Stimulated activated CD4-positive, alpha-beta T cell treated with anti-CD3 and anti-CD28 coated beads, Interleukin-12 subunit alpha, Interleukin-12 subunit beta, amount 100 ng/mL, for 24 hours (primary cell): ENCODE results near the gene SEMA3C.

Experiments
- DNase-seq, 2 experiments: peaks; one replicate each; pipeline ENCODE4 v3.0.0-alpha.2; 2020; ENCODE audit warnings: low read depth in 2 of 2

Gene SEMA3C

GRCh38 chr7:80775897-80776296, 143.0 kb downstream of the SEMA3C start:
- no peak for DNase-seq

DNA sequence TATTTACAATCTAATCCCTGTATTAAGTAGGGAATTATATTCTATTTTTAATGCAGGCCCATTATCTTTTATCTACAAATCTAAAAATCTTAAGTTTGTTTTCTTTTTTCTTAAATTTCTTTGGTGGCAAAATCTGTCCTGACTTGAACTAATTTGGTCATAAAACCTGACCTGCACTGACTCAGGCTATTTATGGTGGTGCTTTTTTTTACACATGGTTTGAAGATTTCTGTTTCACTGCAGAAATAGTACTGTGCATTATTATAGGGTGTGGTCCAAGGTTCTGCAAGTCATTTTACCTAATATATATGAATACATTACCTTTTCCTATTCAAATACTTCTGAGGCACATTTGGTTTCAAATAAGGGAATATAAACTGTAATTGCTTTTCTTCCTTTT, 143.4 kb downstream of the SEMA3C start:
- no peak for DNase-seq

DNA sequence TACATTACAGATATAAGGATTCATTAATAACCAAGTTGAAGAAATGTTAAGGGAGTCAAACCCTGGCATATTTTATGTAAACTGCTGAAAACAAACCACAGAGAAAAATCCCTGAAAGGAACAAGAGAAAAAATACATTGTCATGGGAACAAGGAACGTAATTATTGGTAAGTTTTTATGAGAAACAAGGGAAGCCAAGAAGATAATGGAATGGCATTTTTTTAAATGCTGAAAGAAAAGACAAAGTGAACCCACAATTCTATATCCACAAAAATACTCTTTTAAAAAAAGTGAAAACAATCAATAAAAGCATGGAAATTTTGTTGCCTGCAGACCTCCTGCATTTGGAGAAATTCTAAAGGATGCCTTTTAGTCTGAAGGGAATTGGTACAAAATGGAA, 144.0 kb downstream of the SEMA3C start:
- DNase-seq = no peak

GRCh38 chr7:80773787-80774508, 144.9 kb downstream of the SEMA3C start:
- DNase-seq = no peak

DNA sequence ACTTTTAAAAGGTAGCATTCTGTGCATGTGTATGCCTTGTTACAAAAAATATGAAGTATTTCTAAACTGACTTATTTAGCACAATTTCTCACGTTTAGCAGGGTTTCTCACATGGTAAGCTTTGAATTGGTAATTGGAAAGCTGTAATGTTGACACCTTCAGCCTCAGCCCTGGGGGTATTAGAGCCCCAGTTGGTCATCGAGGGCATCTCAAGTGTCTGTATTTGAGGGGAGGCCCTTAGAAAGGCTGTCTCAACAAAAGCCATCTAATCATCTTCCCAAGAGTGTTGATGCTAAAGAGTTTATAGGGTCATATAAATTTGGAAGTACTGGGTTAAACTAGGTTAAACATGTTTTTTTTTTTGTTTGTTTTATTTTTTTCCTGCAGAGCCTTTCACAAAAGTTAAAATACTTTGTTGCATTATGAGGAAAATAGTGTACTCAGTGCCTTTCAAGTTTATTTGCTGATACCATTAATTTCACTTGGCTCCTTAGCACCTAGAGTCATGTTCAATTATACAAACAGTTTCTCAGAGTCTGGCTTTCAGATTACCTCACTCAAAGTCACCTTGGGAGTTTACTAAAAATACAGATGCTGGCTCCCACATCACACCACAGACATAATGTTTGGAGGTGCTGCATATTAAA, 146.4 kb downstream of the SEMA3C start:
- DNase-seq = no peak

DNA sequence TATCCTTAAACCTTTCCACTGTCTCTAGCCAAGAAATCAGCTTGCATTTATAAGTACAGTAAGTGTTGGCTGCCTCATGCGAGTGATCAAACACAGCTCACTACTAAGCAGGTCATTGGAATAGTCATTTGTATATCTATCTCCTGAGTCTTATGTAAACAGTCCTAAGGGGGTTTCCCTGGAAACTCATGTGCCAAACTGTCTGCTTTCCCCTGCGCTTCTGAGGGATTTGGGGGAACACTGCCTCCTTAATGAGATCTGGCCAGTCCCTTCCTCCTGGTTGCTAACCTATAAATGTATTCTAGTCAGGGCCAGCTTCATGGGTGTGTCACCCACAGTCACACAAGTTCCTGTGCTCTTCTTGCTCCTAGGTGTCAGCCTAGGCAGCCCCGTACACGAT, 147.3 kb downstream of the SEMA3C start:
- no peak for DNase-seq

DNA sequence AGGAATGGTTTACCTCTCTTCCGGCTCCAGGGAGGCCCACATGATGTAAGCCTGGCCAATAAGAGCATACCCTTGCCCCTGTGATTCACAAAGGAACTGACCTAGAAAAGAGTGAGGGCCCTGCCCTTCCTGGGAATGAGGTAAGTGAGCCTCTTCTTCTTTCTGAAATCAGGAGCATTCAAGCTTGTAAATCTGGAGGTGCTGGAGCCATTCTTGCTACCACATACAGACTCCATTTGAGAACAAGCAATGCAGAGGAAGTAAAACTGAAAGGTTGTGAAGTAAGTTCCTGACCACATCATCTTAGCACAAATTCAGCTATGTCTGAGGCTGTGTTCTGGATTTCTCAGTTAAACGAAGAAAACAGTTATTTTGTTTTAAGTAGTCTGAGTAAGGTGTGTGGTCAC, 148.2 kb downstream of the SEMA3C start:
- no peak for DNase-seq

DNA sequence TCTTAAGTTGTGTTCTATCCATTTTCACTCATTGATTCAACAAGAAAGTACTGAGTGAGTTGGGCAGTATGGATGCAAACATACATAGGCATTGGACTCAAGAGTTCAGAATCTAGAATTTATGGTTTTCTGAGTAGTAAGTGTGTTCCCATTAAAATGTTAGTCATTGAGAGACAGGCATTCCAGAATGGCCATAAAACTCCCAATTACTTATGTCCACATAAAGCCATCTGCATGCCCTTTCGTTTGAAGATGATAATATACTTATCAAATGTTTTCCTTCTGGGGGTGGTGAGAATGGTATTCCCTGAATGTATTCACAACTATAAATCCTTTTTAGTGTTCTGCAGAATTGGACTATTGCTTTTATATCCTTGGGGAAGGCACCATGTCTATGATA, 148.8 kb downstream of the SEMA3C start:
- no peak for DNase-seq

GRCh38 chr7:80768756-80769155, 150.1 kb downstream of the SEMA3C start:
- no peak for DNase-seq

GRCh38 chr7:80767654-80768053, 151.2 kb downstream of the SEMA3C start:
- no peak for DNase-seq

GRCh38 chr7:80766724-80767123, 152.1 kb downstream of the SEMA3C start:
- DNase-seq = no peak

DNA sequence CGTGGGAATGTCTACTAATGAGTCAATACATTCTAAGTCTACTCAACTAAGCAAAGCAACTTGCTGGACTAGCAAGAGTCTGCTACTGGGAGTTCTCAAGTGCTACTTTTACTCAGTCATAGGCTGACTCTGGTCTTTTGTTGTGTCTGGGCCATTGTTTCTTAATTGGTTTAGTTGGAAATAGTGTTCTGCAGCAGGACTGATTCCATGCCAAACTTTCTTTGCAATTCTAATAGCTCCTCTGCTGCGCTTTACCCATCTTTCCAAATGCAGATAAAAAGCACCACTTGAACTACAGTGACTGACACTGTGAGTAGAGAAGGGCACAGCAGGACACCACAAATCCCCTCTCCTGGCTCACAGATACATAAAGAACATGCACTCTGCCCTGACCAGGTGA, 154.7 kb downstream of the SEMA3C start:
- no peak for DNase-seq

- DNase-seq = no peak
Observed at GRCh38 chr7:80763704-80764103, 155.1 kb downstream of the SEMA3C start.

DNA sequence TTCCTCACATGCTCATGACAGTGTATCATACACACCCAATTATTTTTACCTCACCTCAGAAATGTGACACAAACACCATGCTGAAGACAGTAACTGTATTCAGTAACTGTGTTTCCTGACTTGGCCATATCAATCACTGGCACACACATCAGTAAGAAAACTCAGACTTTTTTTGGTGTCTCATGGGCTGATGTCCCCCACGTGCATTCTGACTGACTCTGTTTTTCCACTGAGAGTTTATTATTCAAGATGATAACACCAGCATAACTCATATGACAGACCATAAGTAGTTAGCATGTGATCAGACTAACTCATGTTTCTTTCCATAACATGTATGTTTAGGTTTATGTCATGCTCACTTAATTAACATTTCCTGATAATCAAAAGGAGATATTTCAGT, 155.6 kb downstream of the SEMA3C start:
- no peak for DNase-seq

DNA sequence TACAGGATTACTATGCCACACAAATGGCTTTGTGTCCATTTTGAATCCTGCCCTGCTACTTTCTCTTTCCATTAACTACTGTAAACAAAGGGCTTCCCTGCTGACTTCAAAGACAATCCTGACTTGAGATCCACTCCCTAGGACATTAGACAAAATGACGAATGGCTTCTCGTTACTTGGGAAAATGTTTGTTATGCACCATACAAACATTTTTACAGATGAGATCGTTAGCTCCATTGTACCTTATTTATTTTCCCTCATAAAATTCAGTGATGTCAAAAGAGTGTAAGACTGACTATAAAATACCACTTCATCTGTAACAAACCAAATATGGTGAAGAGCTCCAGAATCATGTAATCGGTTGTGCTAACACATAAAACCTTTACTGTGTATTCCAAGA, 158.6 kb downstream of the SEMA3C start:
- no peak for DNase-seq

DNA sequence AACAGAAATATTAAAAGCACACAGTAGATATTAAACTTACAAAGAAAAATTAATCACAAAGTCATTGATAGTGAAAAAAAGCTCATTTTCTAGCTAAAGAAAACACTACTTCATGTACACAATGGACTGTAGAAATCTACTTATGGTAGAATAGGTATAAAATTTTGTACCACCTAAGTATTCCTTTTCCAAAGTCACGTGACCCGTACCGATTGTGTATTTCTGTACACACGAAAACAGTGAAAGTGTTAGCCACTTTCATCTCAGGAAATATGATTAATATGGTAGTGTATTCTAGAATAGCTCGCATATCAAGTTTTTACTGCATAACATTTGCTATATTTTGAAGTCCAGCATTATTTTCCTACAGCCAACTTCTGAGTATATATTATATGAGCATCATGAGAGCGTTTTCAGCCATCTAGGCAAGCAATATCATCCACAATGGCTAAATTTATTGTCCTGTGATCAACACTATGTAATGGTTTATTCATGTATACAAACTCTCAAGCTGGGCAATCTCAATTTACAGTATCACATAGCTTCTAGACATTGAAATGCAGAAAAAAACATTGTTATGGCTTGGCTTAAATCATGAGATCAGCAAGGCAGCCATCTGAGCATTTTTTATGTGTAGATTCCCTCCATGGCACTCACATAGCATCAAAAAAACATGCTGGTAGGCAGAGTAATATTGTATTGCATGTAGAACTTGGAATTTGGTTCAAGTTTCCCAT, 165.7 kb downstream of the SEMA3C start:
- no peak for DNase-seq

- DNase-seq = no peak
Observed at GRCh38 chr7:80749270-80749669, 169.6 kb downstream of the SEMA3C start.

DNA sequence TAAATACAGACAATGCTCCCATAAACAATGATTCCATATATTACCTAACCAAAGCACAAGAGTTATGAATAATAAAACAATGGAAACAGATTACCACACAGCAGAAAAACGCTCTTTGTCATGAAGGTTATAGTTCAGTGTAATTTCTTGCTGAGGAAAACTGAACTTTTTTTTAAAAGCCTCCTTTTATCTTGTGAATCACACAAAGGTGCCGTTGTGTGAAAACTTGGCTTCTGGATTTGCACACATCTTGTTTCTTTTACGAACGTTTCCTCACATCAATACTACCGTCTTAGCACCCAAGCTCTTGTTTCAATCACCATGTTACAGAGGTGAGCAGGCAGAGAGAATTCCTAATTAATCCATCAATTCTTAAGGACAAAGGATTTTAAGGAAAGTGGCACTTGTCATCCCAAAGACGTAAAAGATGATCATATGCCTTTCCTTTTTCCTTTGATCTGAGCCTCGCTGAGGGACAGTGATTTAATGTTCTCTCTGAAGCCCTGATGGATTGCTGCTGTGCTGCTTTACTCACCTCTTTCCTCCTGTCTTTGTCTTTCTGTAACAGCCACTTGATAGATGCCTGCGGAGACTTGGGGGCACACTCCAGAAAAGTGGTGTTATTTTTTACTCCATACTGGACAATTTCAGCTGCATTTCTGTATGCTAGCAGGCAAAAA, 170.3 kb downstream of the SEMA3C start:
- DNase-seq = no peak

DNA sequence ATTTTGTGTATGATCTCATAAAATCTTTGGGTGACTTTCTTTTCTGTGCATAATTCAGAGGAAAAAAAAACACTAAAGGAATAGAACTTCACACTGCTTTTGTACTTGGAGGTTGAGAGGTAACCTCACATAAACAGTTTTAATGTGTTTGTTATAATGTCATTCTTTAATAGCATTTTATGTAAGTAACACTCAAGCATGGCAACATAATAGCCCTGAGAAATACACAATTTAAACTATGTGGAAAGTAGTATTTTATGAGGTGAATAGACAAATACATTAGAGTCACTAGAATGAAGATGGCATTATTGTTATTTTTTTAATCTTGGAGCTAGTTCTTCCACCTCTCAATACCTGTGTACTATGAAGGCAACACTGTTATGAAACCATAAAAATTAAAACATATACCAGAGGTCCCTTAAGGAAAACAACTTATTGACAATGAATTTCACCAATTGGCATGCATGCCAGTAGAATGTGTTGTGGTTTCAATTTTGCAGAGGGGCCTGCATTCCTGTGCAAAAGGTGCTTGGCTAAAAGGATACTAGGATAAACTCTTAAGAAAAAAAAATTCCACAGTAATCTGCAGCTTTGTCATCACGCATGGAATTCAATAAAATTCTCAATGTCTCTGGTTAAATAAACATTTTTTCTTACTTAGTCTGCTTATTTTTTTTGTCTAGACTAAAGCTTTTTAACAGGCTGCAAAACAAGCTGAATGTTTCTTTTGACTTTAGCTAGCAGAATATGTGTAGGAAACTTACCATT, 177.9 kb downstream of the SEMA3C start:
- DNase-seq = no peak

DNA sequence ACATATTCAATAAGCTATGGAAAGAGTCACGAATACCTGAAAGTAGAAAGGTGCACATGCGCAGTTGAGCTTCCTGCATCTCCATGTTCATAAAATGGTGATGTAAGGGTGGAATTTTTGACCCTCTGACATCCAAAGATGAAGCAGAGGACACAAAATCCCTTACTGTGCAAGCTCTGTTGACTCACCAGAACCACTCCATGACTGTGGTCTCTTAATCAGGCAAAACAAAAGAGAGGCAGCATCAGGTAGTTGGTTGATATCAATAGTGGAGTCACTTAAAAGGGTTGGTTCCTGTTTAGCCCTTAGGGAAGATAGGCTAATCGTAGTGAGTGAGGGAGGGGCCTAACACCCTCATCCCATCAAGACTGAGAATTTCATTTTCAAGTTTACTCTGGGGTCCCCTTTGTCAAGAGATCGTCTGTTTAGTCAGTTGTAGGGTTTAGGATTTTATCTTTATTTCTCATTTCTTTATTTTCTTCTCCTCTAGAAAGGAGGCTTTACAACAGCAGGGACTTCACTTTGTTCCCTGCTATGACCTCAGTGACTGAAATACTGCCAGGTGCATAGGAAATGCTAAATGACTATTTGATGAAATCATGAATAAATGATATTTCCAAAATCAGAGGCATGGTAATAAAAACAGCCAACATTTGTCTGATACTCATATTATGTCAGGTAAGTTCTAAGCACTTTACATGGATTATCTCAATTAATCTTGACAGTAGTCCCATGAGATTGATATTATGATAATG, 182.3 kb downstream of the SEMA3C start:
- no peak for DNase-seq

- no peak for DNase-seq
Observed at GRCh38 chr7:80735330-80735729, 183.5 kb downstream of the SEMA3C start.
